NCI-H510A (cell line): ENCODE measurements around the gene PRICKLE3.
A peak's percentile ranks its signal among the peaks of the same experiment; 100 is the strongest.

Experiments
- DNase-seq: peaks from one replicate; lab custom pipeline; 2025; lab: John Stamatoyannopoulos, UW

The PRICKLE3 gene

DNA sequence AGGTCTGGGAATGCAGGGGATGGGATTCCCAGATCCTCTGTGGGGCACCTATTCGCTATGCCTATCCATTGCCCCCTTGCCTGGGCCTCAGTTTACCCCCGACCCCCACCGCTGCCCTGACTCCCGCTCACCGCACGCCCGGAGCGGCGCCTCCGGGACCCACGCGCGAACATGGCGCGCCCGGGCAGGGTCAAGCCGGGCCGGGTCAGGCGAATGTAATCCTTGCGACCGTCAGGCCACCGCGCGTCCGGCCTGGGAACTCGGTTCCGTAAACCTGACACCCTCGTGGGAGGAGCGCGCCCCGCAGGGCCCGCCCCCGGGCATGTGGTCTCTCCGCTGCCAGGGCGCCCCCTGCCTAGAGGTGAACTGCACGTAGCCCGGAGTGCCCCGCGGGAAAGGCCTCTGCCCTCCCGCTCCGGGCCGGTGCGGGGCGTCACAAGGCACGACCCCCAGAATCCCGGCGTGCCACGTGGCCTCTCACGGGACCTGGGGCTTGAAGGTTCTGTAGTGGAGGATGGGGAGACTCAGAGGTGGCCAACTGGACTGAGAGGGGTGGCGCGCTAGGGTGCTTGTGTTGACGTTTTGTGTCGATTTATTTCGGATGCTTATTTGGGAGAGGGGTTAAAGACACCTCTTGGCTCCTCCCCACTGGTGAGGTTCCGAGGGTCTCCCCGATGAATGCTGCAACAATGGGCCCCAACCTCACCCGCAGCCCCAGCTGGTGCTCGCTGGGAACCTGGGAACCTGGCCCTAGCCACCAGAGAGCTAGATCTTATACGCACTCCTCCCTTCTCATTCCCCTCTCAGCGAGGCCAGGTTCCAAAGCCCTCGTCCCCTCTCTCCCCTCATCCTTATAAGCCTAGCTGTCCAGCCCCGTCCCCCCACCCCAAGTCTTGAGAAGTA, at the start of gene PRICKLE3:
Gene PRICKLE3, minus strand, starts transcription at position 249 of the 903 bp plus-strand sequence. Its CDS starts 76 bp downstream, at position 173.
- peak; percentile 58 for DNase-seq

- no peak for DNase-seq
Observed at GRCh38 chrX:49233887-49234555, 47.8 kb upstream of the PRICKLE3 start.

GRCh38 chrX:49233176-49233575, 47.0 kb upstream of the PRICKLE3 start, which contains the start of gene CACNA1F:
CACNA1F (minus strand) TSS chrX:49233340; CDS start chrX:49233309, 31 bp downstream.
- DNase-seq: no peak

DNA sequence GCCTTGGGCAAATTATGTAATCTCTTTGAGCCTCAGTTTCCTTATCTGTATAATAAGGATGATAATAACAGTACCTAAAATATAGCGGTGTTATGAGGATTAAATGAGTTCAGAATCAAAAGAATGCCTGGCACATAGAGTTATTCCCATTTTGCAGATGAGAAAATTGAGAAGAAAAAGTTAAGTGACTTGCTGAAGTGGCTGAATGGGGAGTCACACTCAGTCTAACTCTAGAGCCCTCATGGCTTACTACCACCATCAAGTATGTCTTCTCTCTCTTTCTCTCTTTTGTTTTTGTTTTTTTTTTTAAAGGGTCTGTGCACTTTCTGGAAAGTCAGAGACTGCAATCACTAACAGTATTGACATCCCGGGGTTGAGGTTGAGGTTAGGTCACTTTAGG, 46.4 kb upstream of the PRICKLE3 start:
- no peak for DNase-seq

- no peak for DNase-seq
Observed at GRCh38 chrX:49231333-49232000, 45.3 kb upstream of the PRICKLE3 start.

- DNase-seq: peak; percentile 16
Observed at GRCh38 chrX:49230500-49231232, 44.5 kb upstream of the PRICKLE3 start.

DNA sequence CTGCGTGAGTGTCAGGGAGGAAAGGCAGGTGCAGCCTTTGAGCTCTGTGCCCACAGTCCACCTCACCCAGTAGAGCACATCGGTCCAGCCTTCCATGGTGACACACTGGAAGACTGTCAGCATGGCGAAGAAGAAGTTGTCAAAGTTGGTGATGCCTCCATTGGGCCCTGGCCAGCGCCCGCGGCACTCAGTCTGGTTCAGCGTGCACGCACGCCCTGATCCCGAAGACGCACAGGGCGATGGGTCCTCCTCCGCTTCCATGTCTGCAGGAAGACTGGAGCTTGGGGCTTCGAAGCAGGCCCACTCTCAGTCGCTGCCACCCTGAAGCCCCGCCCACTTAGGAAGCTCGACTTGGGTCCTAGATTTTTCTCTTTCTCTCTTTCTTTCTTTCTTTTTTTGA, 42.0 kb upstream of the PRICKLE3 start:
- DNase-seq: no peak

DNA sequence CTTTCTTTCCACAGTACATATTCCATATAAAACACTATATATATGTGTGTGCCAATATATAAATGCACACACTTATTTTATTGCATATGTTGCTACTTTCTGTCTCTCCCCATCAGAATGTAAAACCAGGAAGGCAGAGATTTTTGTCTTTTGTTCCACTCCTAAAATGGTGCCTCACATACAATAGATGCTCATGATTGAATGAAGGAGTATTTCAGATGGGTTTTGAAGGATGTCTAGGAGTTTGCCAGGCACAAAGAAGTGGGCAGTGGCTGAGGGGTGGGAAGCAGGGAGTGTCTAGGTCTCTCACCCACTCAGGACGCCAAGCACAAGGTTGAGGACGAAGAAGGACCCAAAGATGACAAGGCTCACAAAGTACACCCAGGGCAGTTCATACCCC, 41.6 kb upstream of the PRICKLE3 start:
- no peak for DNase-seq

DNA sequence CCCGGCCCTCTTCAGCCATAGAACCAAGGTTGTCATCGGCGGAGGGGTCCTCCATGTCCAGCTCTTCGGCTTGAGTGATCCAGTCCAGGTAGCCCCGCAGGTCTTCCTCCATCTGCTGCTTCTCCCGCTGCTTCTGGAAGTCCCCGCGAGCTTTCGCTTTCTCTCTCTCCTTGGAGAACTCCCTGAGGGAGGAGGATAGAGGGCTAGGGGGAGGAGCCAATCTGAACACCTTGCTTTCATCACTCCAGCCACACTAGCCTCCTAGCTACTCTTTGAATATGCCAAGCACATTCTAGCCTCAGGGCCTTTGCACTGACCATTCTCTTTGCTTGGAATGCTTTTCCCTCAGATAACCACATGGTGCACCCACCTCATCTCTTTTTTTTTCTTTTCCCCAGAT, 40.8 kb upstream of the PRICKLE3 start:
- no peak for DNase-seq

- no peak for DNase-seq
Observed at GRCh38 chrX:49225858-49226257, 39.7 kb upstream of the PRICKLE3 start.

GRCh38 chrX:49221868-49222267, 35.7 kb upstream of the PRICKLE3 start:
- no peak for DNase-seq

DNA sequence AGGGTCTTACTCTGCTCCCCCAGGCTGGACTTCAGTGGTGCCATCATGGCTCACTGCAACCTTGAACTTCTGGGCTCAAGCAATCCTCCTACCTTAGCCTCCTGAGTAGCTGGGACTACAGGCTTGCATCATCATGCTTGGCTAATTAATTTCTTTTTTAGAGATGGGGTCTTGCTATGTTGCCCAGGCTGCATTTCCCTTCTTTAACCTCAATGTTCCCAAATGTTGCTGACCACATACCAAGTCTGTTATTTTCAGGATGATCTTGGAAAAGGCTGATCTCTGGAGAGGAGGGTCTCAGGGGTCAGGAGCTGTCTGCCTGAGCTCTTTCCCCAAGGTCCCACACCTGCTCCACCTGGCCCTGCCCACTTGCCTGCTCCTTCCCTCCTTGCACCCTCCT, 33.9 kb upstream of the PRICKLE3 start:
- DNase-seq: no peak

DNA sequence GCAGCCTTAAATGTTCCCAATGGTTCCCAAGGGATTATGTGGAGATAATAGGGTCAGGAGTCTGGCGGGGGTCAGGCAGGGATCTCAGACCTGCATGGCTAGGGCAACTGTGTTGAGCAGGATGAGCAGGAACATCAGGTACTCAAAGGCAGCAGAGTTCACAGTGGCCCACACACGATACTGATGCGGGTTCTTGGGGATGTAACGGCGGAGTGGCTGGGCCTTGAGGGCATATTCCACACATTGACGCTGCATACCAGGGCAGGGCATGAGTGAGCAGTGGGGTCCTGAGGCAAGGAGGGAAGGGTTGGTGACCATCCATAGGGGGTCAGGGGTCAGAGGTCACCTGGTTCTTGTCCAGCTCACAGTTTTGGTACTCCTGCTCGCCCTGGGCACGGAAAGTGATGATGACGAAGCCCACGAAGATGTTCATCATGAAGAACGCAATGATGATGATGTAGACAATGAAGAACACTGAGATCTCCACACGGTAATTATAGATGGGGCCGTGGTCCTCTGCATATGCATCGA, 28.9 kb upstream of the PRICKLE3 start:
- no peak for DNase-seq

GRCh38 chrX:49214416-49214815, 28.2 kb upstream of the PRICKLE3 start:
- no peak for DNase-seq

GRCh38 chrX:49212861-49213260, 26.7 kb upstream of the PRICKLE3 start:
- no peak for DNase-seq

- no peak for DNase-seq
Observed at GRCh38 chrX:49212209-49212608, 26.0 kb upstream of the PRICKLE3 start.

DNA sequence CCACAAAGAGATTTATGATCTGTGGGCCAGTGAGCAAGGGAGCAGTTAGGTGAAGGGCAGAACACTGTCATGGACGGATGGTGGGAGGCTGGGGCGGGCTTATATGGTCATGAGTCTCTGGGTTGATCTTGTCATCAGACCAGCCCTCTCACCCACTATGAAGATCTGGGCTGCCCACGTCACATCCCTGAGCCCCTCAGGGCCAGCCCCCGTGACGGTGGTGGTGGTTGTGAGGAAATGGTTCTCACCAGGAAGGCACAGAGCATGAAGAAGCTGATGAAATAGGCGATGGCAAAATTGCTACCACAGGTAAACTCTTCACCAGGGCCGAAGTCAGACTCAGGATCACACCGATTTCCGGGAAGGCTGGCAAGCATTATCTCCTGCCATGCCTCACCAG, 24.9 kb upstream of the PRICKLE3 start:
- DNase-seq: no peak

DNA sequence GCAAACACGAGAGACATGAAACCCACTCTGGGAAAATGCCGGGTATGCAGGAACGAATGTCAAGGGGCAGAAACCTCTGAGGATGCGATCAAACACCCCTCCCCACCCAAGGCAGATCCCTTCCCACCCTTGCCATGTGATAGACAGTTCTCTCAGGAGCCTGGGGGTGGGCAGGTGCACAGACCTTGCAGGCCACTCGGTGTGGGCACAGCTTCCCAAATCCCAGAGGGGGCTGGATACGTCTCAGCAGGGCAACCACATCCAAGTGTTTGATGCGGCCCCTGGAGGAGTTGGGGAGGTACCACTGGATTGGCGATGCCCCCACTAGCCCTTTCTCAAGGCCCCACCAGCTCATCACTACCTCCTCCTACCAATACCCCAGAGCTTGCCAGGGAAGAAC, 24.2 kb upstream of the PRICKLE3 start:
- DNase-seq: no peak

GRCh38 chrX:49209434-49210251, 23.5 kb upstream of the PRICKLE3 start:
- DNase-seq: no peak

DNA sequence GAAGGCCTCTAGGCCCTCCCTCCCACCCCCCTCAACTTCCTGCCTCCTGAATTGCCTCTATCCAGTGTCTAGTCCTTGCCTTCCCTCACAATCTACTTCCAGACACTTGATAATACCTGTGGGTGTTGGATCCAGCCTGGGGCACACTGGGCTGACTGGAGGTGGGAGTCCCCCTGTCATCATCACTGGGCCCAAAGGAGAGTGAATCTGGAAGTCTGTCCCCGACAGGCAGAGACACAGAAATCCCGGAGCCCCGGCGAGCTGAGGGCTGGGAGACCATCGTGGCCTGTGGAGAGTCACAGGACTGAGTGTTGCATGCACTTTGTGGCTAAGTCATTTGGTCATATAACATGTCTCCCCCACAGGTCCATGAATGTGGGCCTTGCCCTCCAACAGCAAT, 22.2 kb upstream of the PRICKLE3 start:
- no peak for DNase-seq

DNA sequence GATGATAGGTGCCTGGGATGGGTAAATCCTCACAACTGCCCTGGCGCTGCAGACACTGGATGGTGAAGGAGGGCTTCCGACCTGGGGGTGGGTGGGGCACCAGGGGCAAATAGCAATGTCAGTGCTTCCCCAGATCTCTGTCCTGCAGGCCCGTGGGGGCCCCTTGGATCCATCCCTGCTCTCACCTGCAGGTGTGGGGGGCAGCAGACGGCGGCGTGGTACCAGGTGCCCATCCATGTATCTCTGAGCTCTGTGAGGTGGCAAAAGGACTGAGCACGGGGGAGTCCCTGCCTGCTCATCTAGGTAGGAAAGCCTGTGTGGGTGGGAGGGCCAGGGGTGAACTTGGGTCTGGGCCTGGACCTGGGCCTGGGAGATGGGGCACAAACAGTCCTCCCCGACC, 20.4 kb upstream of the PRICKLE3 start:
- no peak for DNase-seq
